Osteoblast (primary cell): ENCODE measurements around the gene NR2F1. TPM values are rescaled to one million over a fixed set of nuclear protein-coding genes. Genes with fewer than 3 reads are reported as not detected.

Experiments
- DNase-seq: peaks from one replicate; pipeline ENCODE4 v3.0.0; 2011; ENCODE audit warnings: low spot score, mixed read lengths; ENCODE audit not compliant: insufficient read length; ENCODE audit errors: missing footprints
- H2AFZ ChIP-seq: 2 replicates; pipeline ENCODE4 v1.6.0; 2011; ENCODE audit warnings: mild to moderate bottlenecking, low read length
- H3K27ac ChIP-seq: 2 replicates; pipeline ENCODE4 v1.5.1; 2011; ENCODE audit warnings: mild to moderate bottlenecking, low read depth, low read length, moderate library complexity
- H3K27me3 ChIP-seq: 2 replicates; pipeline ENCODE4 v1.6.0; 2012; ENCODE audit warnings: mild to moderate bottlenecking, control low read depth, inconsistent platforms, low read length, moderate library complexity; ENCODE audit not compliant: insufficient read depth
- H3K36me3 ChIP-seq: 2 replicates; pipeline ENCODE4 v1.5.1; 2011; ENCODE audit warnings: mild to moderate bottlenecking, low read length, control low read depth, moderate library complexity; ENCODE audit not compliant: insufficient read depth
- H3K4me1 ChIP-seq: 2 replicates; pipeline ENCODE4 v1.5.1; 2011; ENCODE audit warnings: mild to moderate bottlenecking, low read length, control low read depth, moderate library complexity; ENCODE audit not compliant: insufficient read depth
- H3K4me2 ChIP-seq: 2 replicates; pipeline ENCODE4 v1.6.0; 2011; ENCODE audit warnings: mild to moderate bottlenecking, low read length; ENCODE audit not compliant: insufficient read depth
- H3K4me3 ChIP-seq: fragments of 200-600 bp; sonication (generic); 3 replicates; pipeline ENCODE4 v1.5.1; 2012; ENCODE audit warnings: mild to moderate bottlenecking, low read length, inconsistent platforms; ENCODE audit not compliant: insufficient read depth
- H3K79me2 ChIP-seq: 2 replicates; pipeline ENCODE4 v1.6.0; 2012; ENCODE audit warnings: mild to moderate bottlenecking, low read length, control low read depth, inconsistent platforms; ENCODE audit not compliant: insufficient read depth
- H3K9me3 ChIP-seq: 2 replicates; pipeline ENCODE4 v1.5.1; 2011; ENCODE audit warnings: low read depth, low read length, control low read depth
- H4K20me1 ChIP-seq: 2 replicates; pipeline ENCODE4 v1.6.0; 2012; ENCODE audit warnings: mild to moderate bottlenecking, low read length, control low read depth; ENCODE audit not compliant: insufficient read depth
- total RNA-seq: library from RNA; depleted of rRNA; stranded (reverse); fragments of >200 nt; gene quantifications from 2 replicates; pipeline ENCODE4 v1.2.3, GENCODE V29; 2012
- TF ChIP-seq, protein P1 (sequence below): IDR thresholded peaks from 2 replicates; pipeline ENCODE4 v1.5.1; 2011; ENCODE audit warnings: mild to moderate bottlenecking, low read depth, low read length, moderate library complexity; ENCODE audit errors: extremely low read depth

The NR2F1 gene
- total RNA-seq, 1 donor, result 7.2 TPM

- H3K27ac ChIP-seq, result no peak overlapping the region
- H3K9me3 ChIP-seq, result no peaks in the 10 kb centered on the region
- no peak overlapping the region for H3K4me2 ChIP-seq
- no peak overlapping the region for H2AFZ ChIP-seq
- H4K20me1 ChIP-seq, result peaks cover 18% of the 10 kb centered on the region
- TF ChIP-seq, protein P1, sequence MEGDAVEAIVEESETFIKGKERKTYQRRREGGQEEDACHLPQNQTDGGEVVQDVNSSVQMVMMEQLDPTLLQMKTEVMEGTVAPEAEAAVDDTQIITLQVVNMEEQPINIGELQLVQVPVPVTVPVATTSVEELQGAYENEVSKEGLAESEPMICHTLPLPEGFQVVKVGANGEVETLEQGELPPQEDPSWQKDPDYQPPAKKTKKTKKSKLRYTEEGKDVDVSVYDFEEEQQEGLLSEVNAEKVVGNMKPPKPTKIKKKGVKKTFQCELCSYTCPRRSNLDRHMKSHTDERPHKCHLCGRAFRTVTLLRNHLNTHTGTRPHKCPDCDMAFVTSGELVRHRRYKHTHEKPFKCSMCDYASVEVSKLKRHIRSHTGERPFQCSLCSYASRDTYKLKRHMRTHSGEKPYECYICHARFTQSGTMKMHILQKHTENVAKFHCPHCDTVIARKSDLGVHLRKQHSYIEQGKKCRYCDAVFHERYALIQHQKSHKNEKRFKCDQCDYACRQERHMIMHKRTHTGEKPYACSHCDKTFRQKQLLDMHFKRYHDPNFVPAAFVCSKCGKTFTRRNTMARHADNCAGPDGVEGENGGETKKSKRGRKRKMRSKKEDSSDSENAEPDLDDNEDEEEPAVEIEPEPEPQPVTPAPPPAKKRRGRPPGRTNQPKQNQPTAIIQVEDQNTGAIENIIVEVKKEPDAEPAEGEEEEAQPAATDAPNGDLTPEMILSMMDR, result no peak
- H3K27me3 ChIP-seq, result no peaks in the 10 kb centered on the region
- no peak for DNase-seq
- peaks cover 12% of the 10 kb centered on the region for H3K36me3 ChIP-seq
- H3K79me2 ChIP-seq, result peaks cover 75% of the 10 kb centered on the region
- no peak overlapping the region for H3K4me3 ChIP-seq
- H3K4me1 ChIP-seq, result peaks cover 11% of the 10 kb centered on the region
Observed at GRCh38 chr5:93588352-93589151, 5.5 kb downstream of the NR2F1 start.

DNA sequence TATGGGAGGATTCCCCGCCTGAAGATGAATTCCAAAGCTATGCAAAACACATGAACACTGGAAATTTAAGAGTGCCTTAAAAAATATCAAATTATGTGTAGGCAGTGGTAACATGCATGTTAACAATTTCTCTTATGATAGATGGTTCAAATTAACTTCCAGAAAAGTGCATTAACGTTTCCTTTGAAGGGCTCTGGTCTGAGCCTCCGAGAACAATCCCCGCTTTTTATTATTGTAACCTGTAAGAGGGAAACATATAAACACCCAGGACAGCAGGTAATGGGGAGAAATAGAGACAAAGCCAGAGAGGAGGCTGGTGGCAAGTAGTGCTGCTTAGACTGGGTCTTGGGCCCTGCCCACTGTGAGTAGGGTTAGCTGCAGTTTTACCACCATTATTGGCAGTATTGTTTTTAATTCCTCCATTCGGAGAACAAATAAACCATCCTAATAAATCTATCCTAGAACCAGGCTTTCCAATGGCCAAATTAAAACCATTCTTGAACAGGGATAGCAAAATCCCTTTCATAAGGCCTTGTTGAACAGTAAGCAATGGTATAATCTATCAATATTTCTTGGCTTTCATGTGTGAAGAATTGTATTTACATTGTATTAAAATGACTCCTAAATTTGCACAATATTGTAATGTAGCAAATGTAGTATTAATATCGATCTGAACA, 6.3 kb downstream of the NR2F1 start:
- no peak overlapping the region for H2AFZ ChIP-seq
- no peak overlapping the region for H3K4me3 ChIP-seq
- peaks cover 18% of the 10 kb centered on the region for H4K20me1 ChIP-seq
- no peak for DNase-seq
- H3K79me2 ChIP-seq, result peaks cover 71% of the 10 kb centered on the region
- no peak overlapping the region for H3K4me2 ChIP-seq
- no peaks in the 10 kb centered on the region for H3K9me3 ChIP-seq
- H3K27me3 ChIP-seq, result no peaks in the 10 kb centered on the region
- peaks cover 11% of the 10 kb centered on the region for H3K4me1 ChIP-seq
- H3K36me3 ChIP-seq, result peaks cover 18% of the 10 kb centered on the region
- TF ChIP-seq, protein P1, result no peak
- H3K27ac ChIP-seq, result no peak overlapping the region

DNA sequence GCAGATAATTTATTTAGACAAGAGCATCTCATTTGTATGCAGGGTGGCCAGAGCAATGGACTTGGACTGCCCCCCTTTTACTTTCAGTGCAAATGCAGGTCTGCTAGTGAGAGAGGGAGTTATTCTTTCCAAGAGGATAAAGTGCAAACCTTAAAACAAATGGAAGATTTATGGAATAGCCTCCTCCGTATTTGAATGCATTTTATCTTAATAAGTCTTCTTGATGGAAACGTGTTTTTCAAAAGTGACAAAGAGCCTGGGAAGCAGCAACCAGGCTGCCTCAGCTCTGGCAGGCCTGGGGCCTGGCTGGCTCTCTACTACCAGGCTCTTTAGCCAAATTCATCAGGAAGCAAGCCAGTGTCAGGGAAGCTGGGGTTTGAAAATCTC, 6.8 kb downstream of the NR2F1 start:
- no peaks in the 10 kb centered on the region for H3K27me3 ChIP-seq
- H2AFZ ChIP-seq, result no peak overlapping the region
- no peak overlapping the region for H3K4me3 ChIP-seq
- no peaks in the 10 kb centered on the region for H3K9me3 ChIP-seq
- peaks cover 18% of the 10 kb centered on the region for H3K36me3 ChIP-seq
- TF ChIP-seq, protein P1, result no peak
- DNase-seq, result no peak
- H3K4me1 ChIP-seq, result peaks cover 11% of the 10 kb centered on the region
- no peak overlapping the region for H3K4me2 ChIP-seq
- H3K79me2 ChIP-seq, result peaks cover 71% of the 10 kb centered on the region
- H3K27ac ChIP-seq, result no peak overlapping the region
- H4K20me1 ChIP-seq, result peaks cover 18% of the 10 kb centered on the region

DNA sequence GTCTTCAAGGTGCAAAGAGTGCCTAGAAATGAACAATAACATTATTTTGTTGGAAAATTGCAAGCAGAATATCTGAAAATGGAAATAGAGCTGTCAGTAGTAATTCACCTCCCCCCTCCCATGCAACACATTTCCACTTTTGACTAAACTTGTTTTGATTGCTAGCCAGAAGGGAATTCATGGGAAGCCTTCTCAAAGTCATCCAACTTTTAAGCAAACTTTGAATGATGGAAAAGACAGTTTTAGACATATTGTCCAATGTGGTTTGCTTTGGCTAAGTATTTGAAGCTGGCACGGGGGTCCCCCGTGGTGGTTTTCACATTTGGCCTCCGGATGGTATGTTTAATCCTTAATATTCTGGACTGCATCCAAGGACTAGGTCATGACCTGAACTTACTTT, 7.5 kb downstream of the NR2F1 start:
- peaks cover 67% of the 10 kb centered on the region for H3K79me2 ChIP-seq
- H3K4me2 ChIP-seq, result no peak overlapping the region
- H3K4me1 ChIP-seq, result peaks cover 11% of the 10 kb centered on the region
- H3K27ac ChIP-seq, result no peak overlapping the region
- H3K9me3 ChIP-seq, result no peaks in the 10 kb centered on the region
- no peak overlapping the region for H2AFZ ChIP-seq
- no peak overlapping the region for H3K4me3 ChIP-seq
- H3K27me3 ChIP-seq, result no peaks in the 10 kb centered on the region
- H4K20me1 ChIP-seq, result peaks cover 18% of the 10 kb centered on the region
- H3K36me3 ChIP-seq, result peaks cover 18% of the 10 kb centered on the region
- TF ChIP-seq, protein P1, result no peak
- DNase-seq, result no peak
